Gastrocnemius medialis (tissue), 4 donors: ENCODE results near the gene SETX.

Experiments used
- POLR2A ChIP-seq, 2 donors: fragments of 450-650 bp; IDR thresholded peaks; one replicate each; pipeline ENCODE4 v1.6.1; 2017; ENCODE audit warnings: antibody characterized with exemption in 2 of 2, mild to moderate bottlenecking in 2 of 2, moderate library complexity in 2 of 2
- TF ChIP-seq, protein P1 (sequence below), 5 experiments: fragments of 450-650 bp in 3 of 5; fragments of 200-600 bp in 2 of 5; sonication (generic) in 2 of 5; IDR thresholded peaks in 4 of 5; conservative IDR thresholded peaks in 1 of 5; 1 replicate in 4 of 5; 2 replicates in 1 of 5; pipeline ENCODE4 v1.5.1; 2016 to 2019; ENCODE audit warnings: antibody characterized with exemption in 5 of 5, mild to moderate bottlenecking in 3 of 5, moderate library complexity in 3 of 5

DNA sequence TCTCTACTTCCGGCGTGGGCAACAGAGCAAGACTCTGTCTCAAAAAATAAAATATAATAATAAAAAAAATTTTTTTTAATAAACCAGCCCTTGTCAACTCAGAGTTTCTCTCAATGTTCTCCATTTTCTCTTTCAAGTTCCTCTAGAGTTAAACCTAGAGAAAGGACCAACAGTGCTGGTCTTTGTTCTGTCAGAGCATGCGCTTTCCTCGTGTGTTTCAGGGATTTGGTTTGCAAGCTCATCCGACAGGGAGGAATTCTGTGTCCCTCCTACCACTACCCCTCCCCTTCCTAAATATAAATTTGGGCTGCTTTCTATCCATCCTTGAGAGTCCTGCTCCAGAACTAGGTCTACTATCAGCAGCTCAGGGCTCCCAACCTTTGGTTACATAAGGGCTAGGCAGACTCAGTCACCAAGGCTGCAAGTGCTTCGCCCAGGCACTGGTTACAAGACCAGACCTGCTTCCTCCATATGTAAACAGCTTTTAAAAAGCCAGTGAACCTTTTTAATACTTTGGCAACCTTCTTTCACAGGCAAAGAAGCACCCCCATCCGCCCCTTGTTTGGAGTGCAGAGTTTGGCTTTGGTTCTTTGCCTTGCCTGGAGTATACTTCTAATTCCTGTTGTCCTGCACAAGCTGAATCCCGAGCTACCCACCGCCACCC lies 13.5 kb downstream of the SETX start:
- TF ChIP-seq, protein P1, sequence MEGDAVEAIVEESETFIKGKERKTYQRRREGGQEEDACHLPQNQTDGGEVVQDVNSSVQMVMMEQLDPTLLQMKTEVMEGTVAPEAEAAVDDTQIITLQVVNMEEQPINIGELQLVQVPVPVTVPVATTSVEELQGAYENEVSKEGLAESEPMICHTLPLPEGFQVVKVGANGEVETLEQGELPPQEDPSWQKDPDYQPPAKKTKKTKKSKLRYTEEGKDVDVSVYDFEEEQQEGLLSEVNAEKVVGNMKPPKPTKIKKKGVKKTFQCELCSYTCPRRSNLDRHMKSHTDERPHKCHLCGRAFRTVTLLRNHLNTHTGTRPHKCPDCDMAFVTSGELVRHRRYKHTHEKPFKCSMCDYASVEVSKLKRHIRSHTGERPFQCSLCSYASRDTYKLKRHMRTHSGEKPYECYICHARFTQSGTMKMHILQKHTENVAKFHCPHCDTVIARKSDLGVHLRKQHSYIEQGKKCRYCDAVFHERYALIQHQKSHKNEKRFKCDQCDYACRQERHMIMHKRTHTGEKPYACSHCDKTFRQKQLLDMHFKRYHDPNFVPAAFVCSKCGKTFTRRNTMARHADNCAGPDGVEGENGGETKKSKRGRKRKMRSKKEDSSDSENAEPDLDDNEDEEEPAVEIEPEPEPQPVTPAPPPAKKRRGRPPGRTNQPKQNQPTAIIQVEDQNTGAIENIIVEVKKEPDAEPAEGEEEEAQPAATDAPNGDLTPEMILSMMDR (IDR thresholded peaks at IDR 0.05 in 4 of 5, conservative IDR thresholded peaks at IDR 0.05 in 1 of 5): no peak
- no peak for TF ChIP-seq POLR2A (IDR thresholded peaks at IDR 0.05)
